NK-92 treated with Interleukin-12 subunit alpha and Interleukin-12 subunit beta, amount 100 ng/mL, for 24 hours (cell line): ENCODE measurements around the gene CD6.

Experiments used
- DNase-seq: peaks from one replicate; lab custom pipeline; 2025; lab: John Stamatoyannopoulos, UW

Gene CD6

DNA sequence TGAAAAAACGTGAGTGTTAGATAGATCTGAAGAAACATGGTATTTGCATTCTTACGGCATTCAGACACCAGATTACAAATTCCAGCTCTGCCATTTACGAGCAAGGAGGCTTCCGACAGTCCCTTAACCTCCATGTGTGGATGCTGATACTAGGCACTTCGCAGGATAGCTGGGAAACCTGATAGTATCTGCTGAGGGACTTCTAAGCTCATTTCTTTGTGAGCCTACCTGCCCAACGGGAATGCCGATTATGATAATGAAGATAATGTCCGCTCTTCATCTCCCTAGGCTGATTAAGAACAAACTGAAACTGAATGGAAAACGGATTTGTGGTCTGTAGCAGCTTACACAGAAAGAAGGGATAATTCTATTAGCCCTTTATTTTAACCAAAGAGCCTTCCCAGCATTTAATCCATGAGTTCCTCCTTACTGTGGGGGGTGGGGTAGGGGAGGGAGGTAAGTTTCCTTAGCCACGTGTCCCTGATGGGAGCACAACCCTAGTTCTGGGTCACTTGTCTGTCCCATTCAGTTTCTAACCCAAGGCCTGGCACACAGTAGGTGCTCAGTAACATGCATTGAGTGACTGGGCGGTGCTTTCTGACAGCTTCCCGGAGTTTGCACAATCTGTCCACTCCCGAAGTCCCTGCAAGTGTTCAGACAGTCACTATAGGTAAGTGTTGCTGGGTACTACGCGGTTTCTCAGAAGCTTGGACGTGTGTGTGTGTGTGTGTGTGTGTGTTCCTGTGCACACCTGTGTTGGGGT, 39.2 kb downstream of the CD6 start:
- DNase-seq: no peak

DNA sequence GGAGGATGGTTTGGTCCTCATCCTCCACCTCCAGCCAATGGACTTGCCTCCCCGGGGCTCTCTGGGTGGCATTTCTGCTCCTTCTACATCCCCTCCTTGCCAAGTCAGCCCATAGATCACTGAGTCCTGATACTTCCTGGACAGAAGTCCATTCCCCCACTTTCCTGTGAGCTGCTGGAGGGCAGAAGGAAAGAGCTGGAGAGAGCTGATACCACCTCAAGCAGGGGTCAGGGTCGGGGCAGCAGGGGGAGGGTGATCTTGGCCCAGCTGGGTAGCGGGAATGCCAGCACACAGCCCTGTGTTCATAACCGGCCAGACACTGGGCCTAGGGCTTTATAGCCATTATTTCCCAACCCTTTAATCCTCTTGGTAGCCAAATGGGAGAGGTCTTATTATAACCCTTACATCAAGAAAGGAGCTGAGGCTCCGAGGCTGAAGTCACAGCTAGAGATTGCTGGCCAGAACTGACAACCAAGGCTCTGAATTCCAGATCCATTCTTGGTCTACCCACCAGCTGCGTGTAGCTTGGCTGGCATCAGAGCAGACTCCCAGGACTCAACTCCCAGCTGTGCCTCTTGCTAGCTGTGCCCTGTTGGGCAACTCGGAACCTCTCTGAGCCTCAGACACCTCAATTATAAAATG, 39.9 kb downstream of the CD6 start:
- DNase-seq: no peak

DNA sequence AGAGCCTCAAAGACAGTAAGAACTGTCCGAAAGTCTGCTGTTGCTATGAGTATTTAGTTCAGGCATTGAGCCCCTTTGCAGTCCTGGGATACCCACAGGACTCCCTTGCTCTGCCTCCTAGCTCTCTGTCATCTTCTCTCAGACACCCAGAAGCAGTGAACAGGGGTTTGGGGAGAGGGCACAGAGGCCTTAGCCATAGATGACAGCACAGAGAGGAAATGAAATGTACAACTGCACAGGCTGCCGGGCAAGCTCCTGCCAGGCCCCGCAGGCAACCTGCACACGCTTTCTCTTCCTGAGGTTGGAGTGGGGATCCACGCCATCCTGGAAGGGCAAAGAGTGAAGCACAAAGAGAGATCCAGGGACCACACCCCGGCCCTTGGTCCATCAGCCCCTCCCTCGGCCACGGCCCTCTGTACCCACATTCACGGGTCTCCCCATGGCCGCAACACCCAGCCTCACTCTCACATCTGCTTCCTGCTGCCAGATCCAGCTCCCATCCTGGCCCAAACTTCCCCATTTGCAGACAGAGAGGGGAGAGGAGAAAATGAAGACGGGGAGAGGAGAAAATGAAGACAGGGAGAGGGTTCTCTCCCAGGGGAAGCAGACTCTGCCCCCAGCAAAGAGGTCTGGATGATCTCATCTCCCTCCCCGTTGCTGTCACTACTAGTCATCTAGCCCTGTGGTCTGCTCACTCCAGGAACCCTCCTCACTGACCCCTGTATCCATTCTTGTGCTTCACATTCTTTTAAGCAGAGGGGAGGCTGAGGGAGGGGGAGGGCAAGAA, 40.7 kb downstream of the CD6 start:
- no peak for DNase-seq

DNA sequence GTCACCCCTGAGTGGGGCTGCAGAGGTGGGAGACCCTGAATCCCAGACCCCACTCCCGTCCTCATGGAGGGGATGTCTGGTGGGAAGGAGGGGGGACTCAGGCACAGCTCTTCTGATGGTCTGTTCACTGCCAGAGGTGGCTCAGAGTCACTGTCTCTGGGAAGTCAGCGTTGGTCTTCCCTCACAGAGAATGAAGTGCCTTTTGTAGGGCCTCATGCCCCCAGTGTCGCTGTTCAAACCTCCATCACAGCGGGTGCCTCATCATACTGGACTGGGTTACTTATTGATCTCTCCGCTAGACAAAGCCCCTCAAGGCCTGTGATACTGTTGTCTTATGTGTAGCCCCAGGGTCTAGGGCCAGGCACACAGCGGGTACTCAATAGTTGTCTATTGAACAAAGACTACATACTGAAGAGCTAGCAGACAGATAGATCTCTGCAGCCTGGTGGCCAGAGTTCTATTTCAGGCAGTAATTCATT, 41.3 kb downstream of the CD6 start:
- no peak for DNase-seq

DNA sequence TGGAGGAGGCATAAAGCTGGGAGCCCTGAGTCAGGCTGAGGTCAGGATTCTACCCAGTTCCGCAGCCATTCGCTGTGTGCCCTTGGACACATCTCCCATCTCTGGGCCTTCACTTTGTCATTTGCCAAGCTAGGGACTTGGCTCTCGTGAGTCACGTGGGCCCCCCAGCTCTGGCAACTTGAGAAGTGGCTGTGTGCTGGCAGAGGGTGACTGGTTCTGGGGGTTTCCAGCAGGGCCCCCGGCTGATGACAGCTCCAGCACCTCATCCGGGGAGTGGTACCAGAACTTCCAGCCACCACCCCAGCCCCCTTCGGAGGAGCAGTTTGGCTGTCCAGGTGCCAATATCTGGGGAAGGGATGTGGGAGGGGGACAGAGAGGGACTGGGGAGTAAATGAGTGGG, 46.6 kb downstream of the CD6 start:
- no peak for DNase-seq

DNA sequence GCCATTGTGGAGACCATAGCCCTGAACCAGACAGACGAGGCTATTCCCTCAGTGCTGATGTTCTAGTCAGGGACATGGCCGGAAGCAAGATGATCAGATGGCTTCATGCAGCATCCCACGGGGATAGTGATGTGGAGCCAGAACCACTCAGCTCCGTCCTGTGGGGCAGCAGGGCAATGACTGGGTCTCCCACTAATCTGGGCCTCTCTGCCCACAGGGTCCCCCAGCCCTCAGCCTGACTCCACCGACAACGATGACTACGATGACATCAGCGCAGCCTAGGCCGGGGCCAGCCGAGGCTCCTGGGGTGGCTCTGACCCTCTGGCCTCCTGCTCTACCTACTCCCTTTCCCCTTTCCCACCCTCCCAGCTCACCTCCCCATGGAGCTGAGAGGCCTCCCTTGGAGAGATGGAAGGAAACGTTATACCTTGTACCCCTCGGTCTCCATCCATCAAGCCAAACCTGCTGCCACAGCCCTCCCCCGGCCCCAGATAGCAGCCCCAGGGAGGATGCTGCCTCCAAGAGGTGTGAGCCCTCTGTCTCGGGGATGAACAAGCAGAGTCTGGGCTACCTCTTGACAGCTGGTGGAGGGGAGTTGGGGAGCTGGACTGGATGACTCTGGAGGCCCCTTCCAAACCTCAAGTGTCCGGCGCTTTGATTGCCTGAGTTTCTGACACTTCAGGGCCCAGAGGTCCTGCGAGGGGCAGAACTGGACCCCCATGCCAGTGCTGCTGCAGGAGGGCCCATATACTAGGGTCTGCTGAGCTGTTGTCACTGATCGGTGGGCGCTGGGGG, 47.8 kb downstream of the CD6 start:
- DNase-seq: no peak

DNA sequence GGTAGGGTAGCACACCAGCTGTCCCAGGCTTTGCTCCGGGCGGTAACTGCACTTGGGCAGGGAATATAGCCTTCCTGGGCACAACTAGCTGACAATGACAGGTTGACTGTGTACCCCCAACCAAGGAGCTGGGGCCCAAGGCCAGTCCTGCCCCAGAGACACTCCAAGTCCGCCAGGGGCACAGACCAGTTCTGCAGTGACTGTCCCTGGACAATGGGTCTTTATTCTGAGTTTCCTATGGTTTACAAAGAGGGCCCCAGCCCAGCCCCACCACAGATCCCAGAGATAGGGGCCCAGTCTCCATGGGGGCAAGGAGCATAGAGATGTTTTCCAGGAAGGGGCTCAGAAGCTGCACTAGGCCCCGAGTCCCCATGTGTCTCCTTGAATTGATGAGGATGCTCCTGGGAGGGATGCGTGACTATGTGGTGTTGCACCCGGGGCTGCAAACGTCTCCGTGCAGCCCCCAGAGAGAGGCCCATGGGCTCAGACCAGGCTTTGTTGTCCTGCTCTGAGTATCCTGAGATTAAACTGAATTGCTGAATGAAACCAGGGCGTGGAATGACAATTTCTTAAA, 48.4 kb downstream of the CD6 start:
- no peak for DNase-seq

DNA sequence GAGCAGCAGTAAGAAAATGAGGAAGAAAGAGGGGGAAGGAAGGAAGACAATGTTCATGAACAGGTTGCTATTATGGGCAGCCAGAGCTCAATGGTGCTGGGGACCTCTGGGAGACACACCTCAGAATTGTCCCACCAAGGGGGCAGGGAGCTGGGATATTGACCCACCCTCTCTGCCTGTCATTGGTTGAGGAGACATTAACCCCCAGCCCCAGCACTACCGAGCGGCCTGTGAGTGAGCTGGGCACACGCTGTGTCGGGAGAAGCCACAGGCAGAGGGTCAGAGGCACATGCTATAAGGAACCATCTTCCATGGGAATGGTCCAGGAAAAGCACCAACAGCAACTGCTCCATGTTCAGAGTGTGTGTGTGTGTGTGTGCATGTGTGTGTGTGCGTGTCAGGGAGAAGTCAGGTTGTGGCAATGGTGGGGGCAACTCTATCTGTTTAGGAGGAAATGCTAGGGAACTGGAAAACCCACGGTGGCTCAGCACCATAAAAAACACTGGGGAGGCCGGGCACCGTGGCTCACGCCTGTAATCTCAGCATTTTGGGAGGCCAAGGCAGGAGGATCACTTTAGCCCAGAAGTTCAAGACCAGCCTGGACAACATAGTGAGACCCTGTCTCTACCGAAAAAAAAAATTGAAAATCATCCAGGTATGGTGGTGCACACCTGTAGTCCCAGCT, 49.2 kb downstream of the CD6 start:
- DNase-seq: no peak

DNA sequence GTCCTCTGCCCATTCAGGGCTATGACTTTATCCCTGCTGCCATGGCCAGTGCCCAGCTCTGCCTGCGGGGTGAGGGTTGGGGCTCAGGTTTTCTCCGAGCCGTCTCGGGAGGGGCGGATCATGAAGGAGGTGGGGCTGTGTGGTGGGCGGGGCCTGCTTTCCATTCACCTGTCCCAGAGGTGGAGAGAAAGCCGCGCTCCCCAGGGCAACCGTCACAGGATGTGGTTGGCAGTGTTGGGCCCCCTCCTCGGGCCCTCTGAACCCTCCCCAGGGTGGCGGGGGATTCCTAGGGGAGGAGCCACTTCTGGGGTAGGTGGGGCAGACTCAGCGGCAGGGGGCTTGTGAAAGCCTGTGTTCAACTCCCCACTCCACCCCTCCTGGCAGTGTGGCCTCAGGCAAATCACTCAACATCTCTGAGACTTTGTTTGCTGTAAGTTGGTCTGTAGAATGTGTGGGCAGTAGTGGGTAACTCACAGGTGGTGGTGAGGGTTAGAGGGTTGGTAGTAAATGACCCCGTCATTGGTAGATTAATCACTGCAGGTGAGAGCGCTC, 50.3 kb downstream of the CD6 start:
- no peak for DNase-seq

DNA sequence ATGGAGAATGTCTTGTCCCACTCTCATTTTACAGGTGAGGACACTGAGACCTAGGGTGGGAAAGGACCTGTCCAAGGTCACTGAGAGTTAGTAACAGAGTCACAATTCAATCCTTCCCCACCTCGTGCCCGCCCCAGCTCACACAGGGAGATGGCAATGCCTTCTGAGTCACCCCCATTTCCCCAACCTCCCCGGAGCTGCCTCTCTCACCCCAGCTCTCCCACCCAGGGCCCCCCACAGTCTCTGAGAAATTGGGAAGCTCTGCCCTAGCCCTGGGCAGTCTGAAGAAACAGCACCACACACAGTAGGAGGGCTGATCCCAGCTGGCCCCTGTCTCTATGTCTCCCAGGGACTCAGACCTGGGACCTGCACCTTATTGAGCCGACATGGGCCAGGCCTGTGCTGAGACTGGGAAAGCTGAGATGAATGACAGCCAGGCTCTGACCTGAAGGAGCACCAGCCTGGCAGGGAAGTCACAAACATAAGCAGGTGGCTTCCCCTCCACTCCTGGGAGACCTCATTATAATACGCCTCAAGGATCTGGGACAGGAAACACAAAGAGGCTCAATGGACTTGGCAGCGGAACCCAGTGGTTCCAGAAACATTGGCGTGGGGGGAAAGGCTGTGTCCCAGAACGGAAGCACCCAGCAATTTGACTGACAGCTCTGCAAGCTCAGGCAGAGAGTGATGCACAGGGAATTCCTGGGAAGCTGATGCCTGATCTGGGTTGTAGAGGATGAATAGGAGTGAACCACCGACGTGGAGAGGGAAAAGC, 51.0 kb downstream of the CD6 start:
- DNase-seq: no peak

DNA sequence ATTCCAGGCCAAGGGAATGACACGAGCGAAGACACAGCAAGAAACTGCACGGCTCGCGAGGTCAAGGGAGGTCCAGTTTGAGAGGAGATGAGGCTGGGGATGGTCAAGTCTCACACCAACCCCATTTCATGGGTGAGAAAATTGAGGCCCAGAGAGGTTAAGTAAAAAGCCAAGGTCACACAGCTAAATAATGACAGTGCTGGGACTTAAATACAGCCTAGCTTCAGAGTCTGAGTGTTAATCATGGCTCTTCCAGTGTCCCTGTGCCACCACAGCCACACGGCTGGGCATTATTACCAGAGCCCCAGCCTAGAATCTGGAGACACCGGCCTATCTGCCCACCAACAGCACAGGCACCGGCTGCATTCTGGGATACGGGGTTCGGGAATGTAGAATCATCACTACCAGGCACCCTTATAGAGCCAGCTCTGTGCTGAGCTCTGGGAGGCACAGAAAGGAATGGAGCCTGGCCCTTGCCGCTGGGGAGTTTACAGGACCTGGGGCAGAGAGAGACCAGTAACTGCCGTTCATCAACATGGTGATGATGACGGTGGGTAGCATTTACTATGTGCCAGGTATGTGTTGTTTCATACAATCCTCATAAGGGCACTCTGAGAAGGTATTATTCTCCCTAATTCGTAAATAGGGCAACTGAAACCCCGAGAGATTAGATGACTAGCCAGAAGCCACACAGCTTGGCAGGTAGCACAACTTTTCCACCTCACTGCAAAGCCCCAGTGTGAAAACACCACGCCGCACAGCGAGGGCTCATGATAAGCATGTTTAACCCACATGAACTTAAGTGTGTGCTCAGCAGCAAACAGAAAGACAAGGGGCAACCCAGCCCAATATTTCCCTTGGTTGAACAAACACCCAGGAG, 51.8 kb downstream of the CD6 start:
- no peak for DNase-seq

DNA sequence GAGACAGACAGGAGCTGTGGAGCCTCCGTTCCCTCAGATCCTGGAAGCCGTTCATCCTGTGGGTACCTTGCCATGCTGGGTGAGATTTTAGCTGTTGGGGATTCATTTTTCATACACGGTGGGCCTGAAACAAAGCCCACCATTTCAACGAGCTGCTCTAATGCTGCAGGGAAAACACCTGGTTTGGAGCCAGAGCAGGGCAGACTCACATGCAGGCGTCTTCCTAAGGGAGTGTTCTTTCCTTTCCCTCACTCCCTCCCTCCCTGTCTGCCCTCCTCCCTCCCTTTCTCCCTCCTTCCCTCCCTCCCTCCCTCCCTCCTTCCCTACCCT, 52.5 kb downstream of the CD6 start:
- DNase-seq: no peak

DNA sequence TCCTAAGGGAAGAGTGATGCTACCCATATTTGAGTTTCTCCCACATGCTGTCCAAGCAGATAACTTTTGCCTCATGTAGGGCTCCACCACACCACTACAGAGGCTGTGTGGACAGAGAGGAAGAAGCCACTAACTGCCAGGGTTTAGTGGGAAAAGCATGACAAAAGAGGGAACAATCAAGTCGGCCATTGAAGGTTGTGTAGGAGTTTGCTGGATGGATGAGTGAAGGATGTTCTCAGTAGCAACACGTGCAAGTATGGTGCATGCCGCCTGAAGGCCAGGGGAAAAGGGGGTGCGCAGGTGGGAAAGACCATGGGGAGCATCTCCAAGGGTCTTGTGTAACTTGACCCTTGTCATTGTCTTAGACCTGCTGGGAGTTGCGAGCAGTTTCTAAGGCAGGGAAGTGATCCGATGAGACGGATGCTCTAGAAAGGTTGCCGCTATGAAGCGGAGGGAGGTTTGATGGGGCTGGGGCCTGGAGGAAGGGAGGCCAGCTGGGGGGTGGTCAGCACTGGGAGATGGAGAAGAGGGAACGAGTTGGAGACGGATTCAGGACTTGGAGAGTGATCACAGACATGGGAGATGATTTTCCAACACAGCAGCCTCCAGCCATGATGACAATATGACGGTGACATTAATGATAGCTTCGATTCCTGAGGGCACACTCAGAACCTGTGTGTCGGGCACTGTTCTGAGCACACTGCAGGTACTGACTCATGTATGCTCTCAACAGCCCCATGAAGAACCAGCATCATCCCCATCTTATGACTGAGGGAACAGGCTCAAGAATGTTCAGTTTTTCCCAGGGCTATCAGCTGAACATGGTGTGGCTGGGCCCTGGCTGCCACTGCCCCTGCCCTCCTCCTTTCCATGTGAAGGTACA, 53.7 kb downstream of the CD6 start:
- DNase-seq: no peak

DNA sequence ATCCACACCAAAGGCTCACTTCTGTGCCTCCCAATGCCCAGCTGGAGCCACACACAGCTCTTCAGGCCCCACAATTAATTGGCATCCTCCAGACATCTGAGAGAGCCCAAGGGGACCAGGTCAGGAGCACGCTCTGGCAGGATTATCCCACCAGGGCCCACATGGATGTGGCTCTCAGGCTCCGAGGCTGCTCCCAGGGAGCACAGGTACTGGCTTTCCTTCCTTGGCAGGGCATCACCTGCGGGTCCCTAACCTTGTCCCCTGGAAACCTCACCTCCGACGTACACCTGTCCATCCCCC, 54.3 kb downstream of the CD6 start:
- DNase-seq: no peak

DNA sequence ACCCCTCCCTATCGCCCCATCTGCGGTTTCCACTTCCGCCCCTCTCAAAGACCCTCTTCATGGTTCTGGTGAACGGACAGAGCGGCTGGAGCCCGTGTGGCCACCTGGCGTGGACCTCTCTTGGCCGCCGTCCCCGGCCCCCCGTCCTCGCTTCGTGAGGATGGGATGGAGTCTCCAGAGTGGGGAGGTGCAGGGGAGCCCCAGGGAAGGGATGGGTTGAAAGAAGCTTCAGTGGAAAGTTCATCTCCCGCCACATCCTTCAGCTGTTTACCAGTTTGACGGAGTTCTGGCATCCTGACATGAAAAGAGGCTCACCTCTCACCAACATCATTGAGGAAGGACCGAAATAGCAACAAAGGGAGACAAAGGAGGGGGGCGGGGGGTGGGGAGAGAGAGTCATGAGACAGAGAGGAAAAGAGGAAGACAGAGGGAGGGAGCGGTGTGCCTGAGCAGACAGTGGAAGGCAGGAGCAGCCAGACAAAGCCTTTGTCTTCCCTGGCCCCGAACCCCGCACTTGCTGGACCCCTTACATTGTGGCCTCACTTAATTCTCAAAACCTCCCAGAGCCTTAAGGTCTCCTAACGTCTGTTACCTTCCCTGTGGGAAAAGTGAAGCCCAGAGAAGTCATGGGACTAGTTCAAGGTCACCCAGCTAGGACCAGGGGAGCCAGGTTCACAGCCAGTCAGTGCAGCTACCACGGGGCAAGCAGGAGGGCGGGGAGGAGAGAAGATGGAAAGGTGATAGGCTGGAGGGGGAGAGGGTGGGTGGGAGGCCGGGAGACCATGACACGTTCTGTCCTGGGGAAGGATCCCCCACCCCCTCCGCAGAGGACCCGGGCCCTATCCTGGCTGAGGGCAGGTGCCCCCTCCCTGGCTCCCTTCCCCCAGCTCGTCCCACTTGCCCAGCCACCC, 54.9 kb downstream of the CD6 start:
- no peak for DNase-seq

DNA sequence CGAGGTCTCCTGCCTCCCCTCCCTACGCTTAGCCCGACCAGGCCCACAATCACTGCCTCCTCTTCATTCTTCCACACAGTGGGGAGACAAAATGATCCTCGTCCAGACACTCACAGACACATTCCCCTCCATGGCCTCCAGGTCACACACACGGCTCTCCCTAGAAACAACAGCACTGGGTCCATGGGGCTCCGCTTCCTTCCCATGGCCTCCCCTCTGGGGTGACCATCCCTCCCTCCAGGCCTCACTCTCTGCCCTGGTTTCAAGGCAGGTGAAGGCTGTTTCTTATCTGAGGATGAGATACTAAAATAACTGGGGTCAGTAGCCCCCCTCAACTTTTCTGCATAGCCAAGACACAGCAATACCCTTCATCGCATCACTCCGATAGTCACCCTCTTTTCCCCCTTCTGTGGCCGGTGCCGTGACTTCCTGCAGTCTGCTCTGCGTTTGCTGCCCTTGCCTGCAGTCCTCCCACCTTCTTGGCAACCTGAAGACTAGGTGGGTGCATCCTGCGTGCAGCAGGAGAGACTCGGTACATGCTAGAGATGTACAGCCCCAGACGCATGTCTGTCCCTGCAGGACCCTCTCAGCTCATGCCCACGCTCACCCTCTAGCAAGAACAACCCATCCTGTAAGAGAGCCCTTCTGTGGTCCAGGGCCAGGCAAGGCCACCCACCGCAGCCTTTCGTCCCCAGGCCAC, 55.8 kb downstream of the CD6 start:
- DNase-seq: no peak
